Stimulated activated CD4-positive, alpha-beta T cell treated with anti-CD3 and anti-CD28 coated beads, TNF-alpha, amount 100 ng/mL, for 4 hours (primary cell): ENCODE measurements around the gene TRIM5.

Experiments used
- DNase-seq, 3 experiments: peaks; one replicate each; pipeline ENCODE4 v3.0.0-alpha.2; 2020; ENCODE audit warnings: low read depth in 3 of 3

Gene TRIM5

DNA sequence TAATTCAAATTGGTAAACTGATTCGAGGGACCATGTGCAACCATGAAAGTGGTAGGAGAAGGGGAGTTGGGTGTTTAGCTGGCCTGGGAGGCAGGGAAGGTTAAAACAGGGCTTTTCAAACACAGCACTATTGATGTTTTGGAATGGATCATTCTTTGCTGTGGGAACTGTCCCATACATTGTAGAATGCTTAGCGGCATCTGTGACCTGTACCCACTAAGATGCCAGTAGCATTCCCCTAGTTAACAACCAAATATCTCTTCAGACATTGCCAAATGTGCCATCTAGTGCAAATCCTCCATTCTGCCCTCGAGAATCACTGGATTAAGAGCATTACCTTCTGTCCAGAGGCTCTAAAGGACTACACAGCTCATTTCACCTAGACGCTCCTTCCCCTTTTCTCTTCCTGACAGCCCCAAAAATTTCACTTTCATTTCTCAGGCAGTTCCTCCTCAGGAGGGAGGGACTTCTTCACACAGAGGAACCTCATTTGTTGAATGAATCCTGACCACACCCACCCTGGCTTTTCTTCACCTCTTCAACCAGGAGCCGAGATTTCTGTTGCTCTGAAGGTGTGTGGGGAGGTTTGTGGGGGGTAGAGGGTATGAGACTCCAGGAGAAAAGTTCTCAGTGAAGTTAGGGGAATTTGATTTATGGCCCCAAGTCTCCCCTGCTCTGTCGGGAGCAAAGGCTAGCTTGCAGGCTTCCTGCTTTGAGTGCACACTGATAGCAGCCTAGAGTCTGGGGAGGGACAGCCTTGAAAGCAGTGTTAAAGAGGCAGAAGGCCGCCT is 60.2 kb downstream of the TRIM5 start, which contains the start of gene TRIM34:
Gene TRIM34 (plus strand): TSS at position 513 of the 791 bp plus-strand sequence. CDS start 7,331 bp downstream, outside the sequence.
- DNase-seq, result peak in 2 of 3 experiments; percentile 37 to 38

DNA sequence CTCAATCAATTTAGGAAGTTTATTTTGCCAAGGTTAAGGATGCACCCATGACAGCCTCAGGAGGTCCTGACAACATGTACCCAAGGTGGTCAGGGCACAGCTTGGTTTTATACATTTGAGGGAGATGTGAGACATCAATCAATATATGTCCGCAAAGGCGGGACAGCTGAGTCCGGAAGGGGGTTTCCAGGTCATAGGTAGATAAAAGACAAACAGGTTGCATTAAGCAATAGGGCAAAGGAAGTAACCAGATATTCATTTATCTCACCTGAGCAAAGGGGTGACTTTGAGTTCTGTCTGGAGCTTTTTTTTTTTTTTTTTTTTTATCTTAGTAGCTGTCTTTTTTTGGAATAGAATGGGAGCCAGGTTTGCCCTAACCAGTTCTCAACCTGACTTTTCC is 62.1 kb downstream of the TRIM5 start:
- DNase-seq, result no peak

DNA sequence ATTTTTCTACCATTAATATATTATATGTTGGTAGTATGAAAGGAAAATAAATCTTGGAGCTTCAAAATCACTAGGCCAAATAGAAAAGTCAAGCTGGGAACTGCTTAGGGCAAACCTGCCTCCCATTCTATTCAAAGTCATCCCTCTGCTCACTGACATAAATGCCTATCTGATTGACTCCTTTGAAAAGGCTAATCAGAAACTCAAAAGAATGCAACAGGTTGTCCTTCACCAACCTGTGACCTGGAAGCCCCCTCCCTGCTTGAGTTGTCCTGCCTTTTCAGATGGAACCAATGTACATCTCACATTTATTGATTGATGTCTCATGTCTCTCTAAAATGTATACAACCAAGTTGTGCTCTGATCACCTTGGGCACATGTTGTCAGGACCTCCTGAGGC is 63.3 kb downstream of the TRIM5 start:
- no peak for DNase-seq

DNA sequence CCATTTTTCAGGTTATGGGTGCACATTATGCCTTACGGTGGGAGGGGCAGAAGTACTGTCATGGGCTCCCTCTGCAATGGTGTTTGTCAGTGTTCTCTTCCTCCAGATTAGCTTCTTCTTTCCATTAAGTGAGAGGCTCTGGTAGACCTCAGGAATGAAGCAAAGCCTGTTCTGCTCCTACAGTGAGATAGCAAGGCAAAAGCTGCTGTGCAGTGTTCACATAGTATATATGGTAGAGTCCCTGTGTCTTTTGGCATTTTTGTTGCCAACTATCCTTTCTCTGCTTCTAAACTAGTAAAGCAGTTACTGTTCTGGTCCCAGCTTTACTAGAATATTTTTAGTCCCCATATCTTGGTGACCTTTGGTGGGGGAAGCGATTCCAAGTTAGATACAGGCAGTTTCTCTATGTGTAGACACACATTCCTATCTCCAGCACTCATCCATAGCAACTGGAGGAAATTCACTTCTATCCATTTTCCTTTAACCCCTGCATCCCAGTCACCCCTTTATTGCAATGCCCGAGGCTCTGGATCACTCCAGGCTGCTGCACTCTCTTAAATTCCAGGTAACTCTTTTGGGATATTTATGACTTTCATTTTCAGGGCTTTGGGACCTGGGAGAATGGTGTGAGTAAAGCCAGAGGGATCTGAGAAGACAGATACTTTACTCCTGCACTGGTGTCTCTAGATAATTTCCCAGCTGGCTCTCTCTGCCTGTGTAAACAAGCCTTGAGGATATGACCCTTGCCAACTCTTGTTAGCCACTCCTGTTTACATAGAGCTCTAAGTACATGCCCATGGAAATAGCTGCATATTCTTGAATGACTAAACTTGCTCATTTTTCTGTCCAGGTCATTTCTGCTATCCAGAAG is 64.0 kb downstream of the TRIM5 start:
- no peak for DNase-seq

DNA sequence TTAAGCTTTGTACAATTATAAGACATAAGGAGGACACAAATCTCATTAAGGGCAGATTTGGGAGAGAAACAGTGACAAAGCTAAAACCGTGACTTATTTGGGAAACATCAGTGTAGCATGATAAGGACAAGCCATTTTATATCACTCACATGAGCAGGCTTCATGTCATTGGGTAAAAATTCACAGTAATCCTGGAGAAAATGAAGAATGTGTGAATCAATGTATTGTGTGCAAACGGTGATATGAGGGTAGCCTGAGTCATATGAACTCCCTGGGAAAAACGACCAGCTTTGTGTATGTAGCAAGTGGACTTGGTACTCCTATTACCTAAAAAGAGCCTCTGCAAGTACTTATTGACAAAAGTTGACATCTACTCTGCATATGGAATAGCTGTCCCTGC is 66.1 kb downstream of the TRIM5 start:
- DNase-seq, result no peak
